Epithelial cell of proximal tubule (primary cell): ENCODE results near the gene WNT7B. TPM values are rescaled to one million over a fixed set of nuclear protein-coding genes. Genes with fewer than 3 reads are reported as not detected.

ENCODE experiments used
- DNase-seq: peaks from one replicate; pipeline ENCODE4 v3.0.0-alpha.2; 2011; ENCODE audit warnings: low read depth
- H3K4me3 ChIP-seq: 2 replicates; pipeline ENCODE4 v1.5.1; 2011; ENCODE audit warnings: low read depth, mild to moderate bottlenecking, low read length
- total RNA-seq: library from RNA; depleted of rRNA; stranded (reverse); fragments of >200 nt; gene quantifications from 2 replicates; pipeline ENCODE4 v1.2.3, GENCODE V29; 2015
- TF ChIP-seq, protein P1 (sequence below): conservative IDR thresholded peaks from 2 replicates; pipeline ENCODE4 v1.5.1; 2012; ENCODE audit warnings: low read depth, mild to moderate bottlenecking, low read length

Gene WNT7B
- total RNA-seq, 1 donor from 2014 or later, result 30.1 TPM

DNA sequence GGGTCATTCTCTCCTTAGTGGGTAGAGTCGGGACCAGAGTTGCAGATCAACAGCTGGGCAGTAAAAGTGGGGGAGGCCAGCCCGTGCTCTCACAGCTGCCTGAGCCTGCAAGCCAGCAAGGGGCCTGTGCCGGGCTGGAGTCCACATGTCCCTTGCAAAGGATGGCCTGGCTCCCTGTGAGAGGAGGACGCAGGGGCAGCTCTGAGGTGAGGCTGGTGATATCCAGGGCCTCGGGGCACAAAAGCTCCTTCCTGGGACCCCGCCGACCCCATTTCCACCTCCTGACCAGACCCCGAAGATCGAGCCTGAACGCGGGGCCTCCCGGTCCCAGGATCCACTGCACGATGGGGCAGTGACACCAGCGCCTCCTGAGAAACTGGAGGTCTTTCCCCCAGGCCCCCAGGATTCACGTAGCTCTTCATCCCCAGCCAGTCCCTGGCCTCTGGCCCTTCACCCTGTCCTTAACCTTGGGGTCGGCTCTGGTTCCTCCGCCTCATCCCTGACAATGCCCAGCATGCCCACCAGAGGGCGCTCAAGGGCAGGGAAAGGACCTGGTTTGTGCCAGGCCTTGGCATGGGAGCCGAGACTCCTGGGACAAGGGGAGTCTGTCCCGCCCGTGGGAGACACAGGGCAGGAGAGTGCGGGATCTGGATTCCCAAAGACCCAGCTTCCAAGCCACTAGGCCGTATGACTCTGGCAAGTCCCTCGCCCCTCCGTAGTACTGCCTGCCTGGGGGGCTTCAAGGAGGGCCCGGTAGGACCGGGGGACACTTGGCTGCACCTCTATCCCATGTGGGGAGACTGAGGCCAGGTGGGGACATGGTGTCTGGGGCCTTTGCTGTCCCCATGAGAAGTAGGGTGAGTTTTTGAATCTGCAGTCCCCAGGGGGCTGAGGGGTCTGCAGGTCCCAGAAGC lies 17.8 kb upstream of the WNT7B start:
- no peak for DNase-seq
- TF ChIP-seq, protein P1, sequence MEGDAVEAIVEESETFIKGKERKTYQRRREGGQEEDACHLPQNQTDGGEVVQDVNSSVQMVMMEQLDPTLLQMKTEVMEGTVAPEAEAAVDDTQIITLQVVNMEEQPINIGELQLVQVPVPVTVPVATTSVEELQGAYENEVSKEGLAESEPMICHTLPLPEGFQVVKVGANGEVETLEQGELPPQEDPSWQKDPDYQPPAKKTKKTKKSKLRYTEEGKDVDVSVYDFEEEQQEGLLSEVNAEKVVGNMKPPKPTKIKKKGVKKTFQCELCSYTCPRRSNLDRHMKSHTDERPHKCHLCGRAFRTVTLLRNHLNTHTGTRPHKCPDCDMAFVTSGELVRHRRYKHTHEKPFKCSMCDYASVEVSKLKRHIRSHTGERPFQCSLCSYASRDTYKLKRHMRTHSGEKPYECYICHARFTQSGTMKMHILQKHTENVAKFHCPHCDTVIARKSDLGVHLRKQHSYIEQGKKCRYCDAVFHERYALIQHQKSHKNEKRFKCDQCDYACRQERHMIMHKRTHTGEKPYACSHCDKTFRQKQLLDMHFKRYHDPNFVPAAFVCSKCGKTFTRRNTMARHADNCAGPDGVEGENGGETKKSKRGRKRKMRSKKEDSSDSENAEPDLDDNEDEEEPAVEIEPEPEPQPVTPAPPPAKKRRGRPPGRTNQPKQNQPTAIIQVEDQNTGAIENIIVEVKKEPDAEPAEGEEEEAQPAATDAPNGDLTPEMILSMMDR, result peak; percentile 92
- H3K4me3 ChIP-seq, result no peak overlapping the region

DNA sequence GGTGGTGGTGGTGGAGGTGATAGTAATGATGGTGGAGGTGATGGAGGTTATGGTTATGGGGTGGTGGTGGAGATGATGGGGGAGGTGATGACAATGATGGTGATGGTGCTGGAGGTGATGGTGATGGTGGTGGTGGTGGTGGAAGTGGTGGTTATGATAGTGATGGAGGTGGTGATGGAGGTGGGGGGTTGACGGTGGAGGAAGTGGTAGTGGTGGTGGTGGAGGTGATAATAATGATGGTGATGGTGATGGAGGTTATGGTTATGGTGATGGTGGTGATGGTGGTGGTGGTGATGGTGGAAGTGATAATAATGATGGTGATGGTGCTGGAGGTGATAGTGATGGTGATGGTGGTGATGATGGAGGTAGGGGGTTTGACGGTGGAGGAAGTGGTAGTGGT lies 16.9 kb upstream of the WNT7B start:
- H3K4me3 ChIP-seq, result no peak overlapping the region
- TF ChIP-seq, protein P1, result no peak
- DNase-seq, result no peak

DNA sequence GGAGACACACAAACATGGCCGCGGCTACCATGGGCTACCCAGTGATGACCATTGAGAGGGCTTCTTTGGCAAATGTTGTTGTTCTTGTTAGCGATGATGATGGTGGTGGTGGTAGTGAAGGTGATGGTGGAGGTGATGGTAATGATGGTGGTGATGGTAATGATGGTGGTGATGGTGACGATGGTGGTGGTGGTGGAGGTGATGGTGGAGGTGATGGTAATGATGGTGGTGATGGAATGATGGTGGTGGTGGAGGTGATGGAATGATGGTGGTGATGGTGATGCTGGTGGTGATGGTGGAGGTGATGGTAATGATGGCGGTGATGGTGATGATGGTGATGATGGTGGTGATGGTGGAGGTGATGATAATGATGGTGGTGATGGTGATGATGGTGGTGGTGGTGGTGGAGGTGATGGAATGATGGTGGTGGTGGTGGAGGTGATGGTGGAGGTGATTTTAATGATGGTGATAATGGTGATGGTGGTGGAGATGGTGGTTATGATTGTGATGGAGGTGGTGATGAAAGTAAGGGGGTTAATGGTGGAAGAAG lies 16.3 kb upstream of the WNT7B start:
- TF ChIP-seq, protein P1, result no peak
- H3K4me3 ChIP-seq, result no peak overlapping the region
- no peak for DNase-seq

DNA sequence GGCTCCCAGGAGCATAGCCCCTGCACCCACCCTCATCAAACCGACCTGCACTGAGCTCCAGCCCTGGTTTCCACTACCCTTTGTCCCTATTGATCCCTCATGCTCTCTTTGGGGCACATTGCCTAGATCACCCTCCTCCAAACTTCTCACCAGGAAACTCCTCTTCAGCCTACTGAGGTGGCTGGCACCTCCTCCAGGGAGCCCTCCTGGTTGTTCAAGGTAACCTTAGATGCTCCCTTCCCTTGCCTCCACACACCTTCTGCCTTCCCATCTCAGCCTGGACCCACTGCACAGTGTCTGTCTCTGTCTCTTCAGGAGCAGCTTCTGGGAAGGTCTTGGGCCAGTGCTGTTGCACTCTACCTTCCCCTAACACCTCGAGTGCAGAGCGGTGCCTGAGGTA lies 15.8 kb upstream of the WNT7B start:
- TF ChIP-seq, protein P1, result no peak
- no peak for DNase-seq
- no peak overlapping the region for H3K4me3 ChIP-seq

DNA sequence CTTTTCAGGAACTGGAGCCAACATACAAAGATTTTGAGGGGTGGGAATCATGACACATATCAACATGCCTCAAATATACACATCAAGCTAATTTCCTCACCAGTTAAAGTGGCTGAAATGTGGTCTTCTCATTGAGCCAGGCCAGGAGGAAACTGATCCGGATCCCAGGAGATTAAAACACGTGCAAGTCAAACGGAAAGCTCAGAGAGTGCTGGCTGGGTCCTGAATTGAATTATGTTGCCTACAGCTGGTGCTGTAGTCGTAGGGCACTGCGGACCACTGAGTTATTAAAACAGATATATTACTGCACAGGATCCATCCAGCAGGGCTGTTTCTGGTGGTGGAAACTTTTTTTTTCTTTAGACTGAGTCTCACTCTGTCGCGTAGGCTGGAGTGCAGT lies 14.1 kb upstream of the WNT7B start:
- DNase-seq, result no peak
- no peak overlapping the region for H3K4me3 ChIP-seq
- TF ChIP-seq, protein P1, result no peak

DNA sequence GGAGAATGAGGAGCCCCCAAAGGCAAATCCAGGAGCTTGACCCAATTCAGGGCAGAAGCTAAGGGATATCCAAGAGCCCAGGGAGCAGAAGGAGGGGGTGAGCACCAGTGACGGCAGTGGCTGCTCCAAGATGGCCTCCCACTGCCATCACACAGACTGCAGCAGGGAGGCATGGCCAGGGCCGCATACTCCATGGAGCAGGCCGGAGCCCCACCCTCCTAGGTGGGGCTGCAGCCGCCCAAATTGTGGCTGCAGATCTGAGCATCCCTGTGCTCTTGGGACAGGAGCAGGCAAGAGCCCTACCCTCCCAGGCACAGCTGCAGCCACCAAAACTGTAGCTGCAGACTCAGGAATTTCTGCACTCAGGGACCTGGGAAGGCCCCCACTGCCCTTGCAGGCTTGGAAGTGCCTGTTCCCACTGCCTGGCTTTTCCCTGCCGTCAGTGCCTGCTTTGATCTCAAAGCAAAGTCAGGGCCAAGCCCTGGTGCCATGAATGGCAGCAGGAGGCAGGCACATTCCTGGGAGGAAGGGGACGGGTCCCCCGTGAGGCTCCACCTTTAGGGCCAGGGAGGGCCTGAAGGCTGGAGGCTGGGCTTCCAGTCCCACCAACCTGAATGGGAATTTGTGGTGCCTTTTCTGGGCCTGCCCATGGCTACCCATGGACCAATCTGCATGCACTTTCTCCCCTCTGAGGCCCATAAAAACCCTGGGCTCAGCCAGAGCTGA lies 10.3 kb upstream of the WNT7B start:
- no peak for DNase-seq
- H3K4me3 ChIP-seq, result no peak overlapping the region
- TF ChIP-seq, protein P1, result no peak
